ENCODE data around the gene PHRF1.

- TF ChIP-seq SP1 (IDR thresholded peaks at IDR 0.05; ENCODE audit: low read depth) (no peak), REST (IDR thresholded peaks at IDR 0.05; ENCODE audit: low read depth) (no peak), POLR2A (IDR thresholded peaks at IDR 0.05; ENCODE audit: borderline replicate concordance, extremely low read depth, insufficient read depth, insufficient read length) (no peak), ZNF274 (IDR thresholded peaks at IDR 0.05; ENCODE audit: low read depth, low read length) (no peak), EZH2 (IDR thresholded peaks at IDR 0.05) (no peak), POLR2AphosphoS5 (IDR thresholded peaks at IDR 0.05; ENCODE audit: low read depth, low read length) (no peak), CEBPB (IDR thresholded peaks at IDR 0.05; ENCODE audit: low read depth) (no peak), ATF3 (IDR thresholded peaks at IDR 0.05) (no peak), CTCF (IDR thresholded peaks at IDR 0.05 in 2 of 3, conservative IDR thresholded peaks at IDR 0.05 in 1 of 3; ENCODE audit: borderline replicate concordance in 1 of 3, insufficient read depth in 1 of 3, low read depth in 2 of 3, low read length in 2 of 3) (no peak)
Observed at GRCh38 chr11:558503-558902, 17.8 kb upstream of the PHRF1 start.

All from HCT116 (cell line).